Activated CD8-positive, alpha-beta T cell treated with anti-CD3 and anti-CD28 coated beads for 36 hours (primary cell): ENCODE results near the gene HMCN2. TPM values are rescaled to one million over a fixed set of nuclear protein-coding genes. Genes with fewer than 3 reads are reported as not detected.

Experiments
- ATAC-seq: fragments of 200-7000 bp; cut with Tn5 transposase; one replicate; pipeline ENCODE4 v1.10.0; 2021; ENCODE audit warnings: mild to moderate bottlenecking, moderate library complexity
- CTCF ChIA-PET: fragments of 350-600 bp; sonication (Branson Sonifier 250); formaldehyde crosslinking; loops from one replicate; lab custom pipeline; 2021; ENCODE audit warnings: antibody characterized with exemption; lab: Charles Lee
- POLR2A ChIA-PET: fragments of 350-600 bp; sonication (Branson Sonifier 250); formaldehyde crosslinking; loops from one replicate; lab custom pipeline; 2021; ENCODE audit warnings: antibody characterized with exemption; lab: Charles Lee
- DNase-seq: peaks from one replicate; pipeline ENCODE4 v3.0.0-alpha.2; 2020
- H3K27ac Mint-ChIP-seq: one replicate; pipeline ENCODE4 v1.8.0; 2021; ENCODE audit warnings: mild to moderate bottlenecking, mixed read lengths
- H3K27me3 Mint-ChIP-seq: one replicate; pipeline ENCODE4 v1.8.0; 2021; ENCODE audit warnings: mixed read lengths
- H3K36me3 Mint-ChIP-seq: one replicate; pipeline ENCODE4 v1.8.0; 2021; ENCODE audit warnings: low read depth, mixed read lengths
- H3K4me1 Mint-ChIP-seq: one replicate; pipeline ENCODE4 v1.8.0; 2021; ENCODE audit warnings: low read depth, mixed read lengths
- H3K4me3 Mint-ChIP-seq: one replicate; pipeline ENCODE4 v1.8.0; 2021; ENCODE audit warnings: mild to moderate bottlenecking, moderate library complexity, mixed read lengths
- H3K9me3 Mint-ChIP-seq: one replicate; pipeline ENCODE4 v1.8.0; 2021; ENCODE audit warnings: mixed read lengths
- CTCF ChIP-seq: fragments of 200-600 bp; IDR thresholded peaks from one replicate; pipeline ENCODE4 v1.8.0; 2022; ENCODE audit warnings: antibody characterized with exemption, mild to moderate bottlenecking
- intact Hi-C: fragments of 100-400 bp; cut with micrococcal nuclease; formaldehyde crosslinking; loops from one replicate; pipeline ENCODE4 v1.10.0; 2022
- total RNA-seq, 2 experiments: library from RNA; stranded (reverse); gene quantifications; one replicate each; pipeline ENCODE4 v1.2.3, GENCODE V29; 2021

Gene HMCN2
- total RNA-seq, 2 experiments from 2014 or later = not detected

DNA sequence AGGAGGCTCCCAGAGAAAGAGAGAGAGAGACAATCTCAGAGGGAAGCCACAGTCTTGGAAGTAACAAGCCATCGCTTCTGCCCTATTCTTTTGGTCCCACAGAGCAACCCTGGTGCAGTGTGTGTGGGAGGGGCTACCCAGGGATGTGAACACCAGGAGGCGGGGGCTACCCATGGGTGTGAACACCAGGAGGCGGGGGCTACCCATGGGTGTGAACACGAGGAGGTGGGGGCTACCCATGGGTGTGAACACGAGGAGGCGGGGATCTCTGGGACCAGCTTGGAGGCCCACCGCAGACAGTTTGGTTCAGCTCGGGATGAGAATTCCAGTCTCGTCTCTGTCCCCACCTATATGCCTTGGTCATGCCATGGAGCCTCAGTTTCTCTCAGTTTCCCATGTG is 44.9 kb downstream of the HMCN2 start:
- CTCF ChIA-PET = no interaction called here
- H3K27ac Mint-ChIP-seq = no peak overlapping the region
- POLR2A ChIA-PET = interaction anchor here (0.6 kb wide), 1 partner anchor 15 kb away, joined by 3 read pairs; no protein-coding TSS in a partner anchor
- TF ChIP-seq CTCF = no peak
- DNase-seq (no peak), ATAC-seq (no peak)
- no peaks in the 10 kb centered on the region for H3K4me1 Mint-ChIP-seq
- H3K27me3 Mint-ChIP-seq = no peaks in the 10 kb centered on the region
- intact Hi-C loops = no loop called here
- no peaks in the 10 kb centered on the region for H3K36me3 Mint-ChIP-seq
- peaks cover 2% of the 10 kb centered on the region for H3K9me3 Mint-ChIP-seq
- no peak overlapping the region for H3K4me3 Mint-ChIP-seq

DNA sequence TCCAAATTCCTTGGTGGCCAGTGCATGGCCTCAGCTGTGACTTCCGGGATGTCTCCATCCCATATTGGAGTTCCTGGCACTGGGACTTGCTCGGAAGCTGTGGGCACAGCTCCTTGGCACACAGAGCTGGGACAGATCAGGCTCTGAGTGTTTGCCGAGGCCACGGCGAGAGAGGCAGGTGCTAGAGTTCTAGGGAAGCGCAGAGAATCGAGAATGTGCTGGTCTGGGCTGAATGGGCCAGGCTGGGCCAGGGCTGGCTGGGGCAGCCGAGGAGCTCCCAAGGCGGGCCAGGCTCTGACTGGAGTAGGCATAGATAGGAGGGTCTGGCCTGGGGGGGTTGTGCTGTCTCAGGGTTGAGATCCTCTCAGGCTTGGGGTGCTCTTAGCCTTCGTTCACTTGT is 45.4 kb downstream of the HMCN2 start:
- intact Hi-C loops = no loop called here
- Mint-ChIP-seq H3K36me3 (no peaks in the 10 kb centered on the region), H3K27me3 (peaks cover 1% of the 10 kb centered on the region), H3K27ac (no peak overlapping the region), H3K4me3 (no peak overlapping the region), H3K9me3 (peaks cover 2% of the 10 kb centered on the region), H3K4me1 (no peaks in the 10 kb centered on the region)
- no peak for DNase-seq
- ChIA-PET POLR2A (interaction anchor here (0.6 kb wide), 1 partner anchor 15 kb away, joined by 3 read pairs; no protein-coding TSS in a partner anchor), CTCF (no interaction called here)
- ATAC-seq = no peak
- no peak for TF ChIP-seq CTCF

GRCh38 chr9:130311408-130312140 is 46.0 kb downstream of the HMCN2 start:
- ChIA-PET POLR2A (no interaction called here), CTCF (no interaction called here)
- Mint-ChIP-seq H3K27me3 (peaks cover 1% of the 10 kb centered on the region), H3K36me3 (no peaks in the 10 kb centered on the region), H3K9me3 (peaks cover 2% of the 10 kb centered on the region), H3K4me1 (no peaks in the 10 kb centered on the region), H3K4me3 (no peak overlapping the region), H3K27ac (no peak overlapping the region)
- DNase-seq = no peak
- no peak for TF ChIP-seq CTCF
- intact Hi-C loops = no loop called here
- no peak for ATAC-seq

GRCh38 chr9:130313103-130313858 is 47.7 kb downstream of the HMCN2 start:
- no peak for TF ChIP-seq CTCF
- intact Hi-C loops = no loop called here
- Mint-ChIP-seq H3K9me3 (peaks cover 2% of the 10 kb centered on the region), H3K36me3 (no peaks in the 10 kb centered on the region), H3K4me3 (no peak overlapping the region), H3K4me1 (no peaks in the 10 kb centered on the region), H3K27me3 (peaks cover 7% of the 10 kb centered on the region), H3K27ac (no peak overlapping the region)
- ATAC-seq (no peak), DNase-seq (no peak)
- POLR2A ChIA-PET = no interaction called here
- CTCF ChIA-PET = interaction anchor here (1.1 kb wide), 1 partner anchor 14 kb away, joined by 3 read pairs; no protein-coding TSS in a partner anchor
